ENCODE results near the gene COG1.

The COG1 gene

GRCh38 chr17:73182616-73183310 lies 10.1 kb upstream of the COG1 start:
- no peak for DNase-seq
- TF ChIP-seq EZH2 (IDR thresholded peaks at IDR 0.05; ENCODE audit: borderline replicate concordance, low read depth, low read length, severe bottlenecking) (no peak), CTCF (IDR thresholded peaks at IDR 0.05; ENCODE audit: borderline replicate concordance, extremely low read depth, low read length, poor library complexity, severe bottlenecking) (no peak)
- no peak overlapping the region for H3K27ac ChIP-seq (ENCODE audit: low read length)

GRCh38 chr17:73184136-73184993 lies 8.5 kb upstream of the COG1 start:
- Histone ChIP-seq H3K4me1 (ENCODE audit: insufficient read depth, low read length) (no peaks in the 10 kb centered on the region), H3K79me2 (ENCODE audit: insufficient read depth, low read length) (0 out of 2 replicates have a peak, but pooled peaks cover under 1% of the 10 kb centered on the region), H3K4me3 (ENCODE audit: low read depth in 1 of 2, low read length in 2 of 2) (no peak overlapping the region), H3K27me3 (ENCODE audit: insufficient read depth, low read length, poor library complexity) (no peaks in the 10 kb centered on the region), H3K9me3 (ENCODE audit: insufficient read depth, low read length, severe bottlenecking) (no peaks in the 10 kb centered on the region), H3K27ac (ENCODE audit: low read length) (0 out of 2 replicates have a peak overlapping the region, but pooled peaks have one; percentile 22), H3K36me3 (ENCODE audit: insufficient read depth, low read length) (peaks cover 7% of the 10 kb centered on the region; the same call in 1 of the 2 replicates), H3K9ac (ENCODE audit: low read depth, low read length) (no peak overlapping the region), H4K20me1 (ENCODE audit: insufficient read depth, low read length) (no peaks in the 10 kb centered on the region; the same call in 1 of the 2 replicates), H3K4me2 (ENCODE audit: insufficient read depth, low read length) (no peak overlapping the region), H2AFZ (ENCODE audit: low read depth, low read length) (no peak overlapping the region)
- ATAC-seq (ENCODE audit: insufficient read depth, low read depth): no peak
- DNase-seq: no peak
- TF ChIP-seq EZH2 (IDR thresholded peaks at IDR 0.05; ENCODE audit: borderline replicate concordance, low read depth, low read length, severe bottlenecking) (no peak), CTCF (IDR thresholded peaks at IDR 0.05; ENCODE audit: borderline replicate concordance, extremely low read depth, low read length, poor library complexity, severe bottlenecking) (no peak)

More at GRCh38 chr17:73182616-73183310, 10.1 kb upstream of the COG1 start:
- H3K4me1 ChIP-seq (ENCODE audit: insufficient read depth, low read length): no peaks in the 10 kb centered on the region
- H3K9me3 ChIP-seq (ENCODE audit: insufficient read depth, low read length, severe bottlenecking): no peaks in the 10 kb centered on the region
- no peaks in the 10 kb centered on the region; the same call in 1 of the 2 replicates for H4K20me1 ChIP-seq (ENCODE audit: insufficient read depth, low read length)
- no peaks in the 10 kb centered on the region for H3K79me2 ChIP-seq (ENCODE audit: insufficient read depth, low read length)
- no peak for ATAC-seq (ENCODE audit: insufficient read depth, low read depth)
- no peak overlapping the region for H3K4me2 ChIP-seq (ENCODE audit: insufficient read depth, low read length)
- H3K4me3 ChIP-seq (ENCODE audit: low read depth in 1 of 2, low read length in 2 of 2): no peak overlapping the region
- H3K27me3 ChIP-seq (ENCODE audit: insufficient read depth, low read length, poor library complexity): no peaks in the 10 kb centered on the region
- H3K36me3 ChIP-seq (ENCODE audit: insufficient read depth, low read length): peaks cover 3% of the 10 kb centered on the region; the same call in 1 of the 2 replicates
- no peak overlapping the region for H2AFZ ChIP-seq (ENCODE audit: low read depth, low read length)
- H3K9ac ChIP-seq (ENCODE audit: low read depth, low read length): no peak overlapping the region

- ATAC-seq (ENCODE audit: insufficient read depth, low read depth) (no peak), DNase-seq (no peak)
- Histone ChIP-seq H3K4me1 (ENCODE audit: insufficient read depth, low read length) (peaks cover 11% of the 10 kb centered on the region), H3K9me3 (ENCODE audit: insufficient read depth, low read length, severe bottlenecking) (no peaks in the 10 kb centered on the region), H3K4me3 (ENCODE audit: low read depth in 1 of 2, low read length in 2 of 2) (no peak overlapping the region), H3K27me3 (ENCODE audit: insufficient read depth, low read length, poor library complexity) (no peaks in the 10 kb centered on the region), H3K9ac (ENCODE audit: low read depth, low read length) (no peak overlapping the region), H3K4me2 (ENCODE audit: insufficient read depth, low read length) (no peak overlapping the region), H3K79me2 (ENCODE audit: insufficient read depth, low read length) (peaks cover 20% of the 10 kb centered on the region), H3K27ac (ENCODE audit: low read length) (no peak overlapping the region), H2AFZ (ENCODE audit: low read depth, low read length) (no peak overlapping the region), H3K36me3 (ENCODE audit: insufficient read depth, low read length) (peaks cover 12% of the 10 kb centered on the region; the same call in 1 of the 2 replicates), H4K20me1 (ENCODE audit: insufficient read depth, low read length) (no peaks in the 10 kb centered on the region; the same call in 1 of the 2 replicates)
- TF ChIP-seq CTCF (IDR thresholded peaks at IDR 0.05; ENCODE audit: borderline replicate concordance, extremely low read depth, low read length, poor library complexity, severe bottlenecking) (no peak), EZH2 (IDR thresholded peaks at IDR 0.05; ENCODE audit: borderline replicate concordance, low read depth, low read length, severe bottlenecking) (no peak)
Measured at GRCh38 chr17:73186283-73187050, 6.4 kb upstream of the COG1 start.

Data from DND-41 (cell line).